Astrocyte of the spinal cord (primary cell): ENCODE results near the gene VPS35L.

Experiments
- DNase-seq: peaks from one replicate; pipeline ENCODE4 v3.0.0; 2011; ENCODE audit warnings: low read depth, low spot score
- H3K4me3 ChIP-seq: 2 replicates; pipeline ENCODE4 v1.5.1; 2011; ENCODE audit warnings: low read depth, mild to moderate bottlenecking, low read length, moderate library complexity
- CTCF ChIP-seq: IDR thresholded peaks from 2 replicates; pipeline ENCODE4 v1.5.1; 2012; ENCODE audit warnings: low read depth, mild to moderate bottlenecking, low read length, inconsistent platforms
- in situ Hi-C: cut with HindIII; loops from 2 replicates; pipeline ENCODE4 v1.10.0; 2017; ENCODE audit warnings: low sequenced_read_pairs

The VPS35L gene

GRCh38 chr16:19681637-19682036 lies 126.1 kb downstream of the VPS35L start:
- in situ Hi-C loops = no loop called here
- DNase-seq = no peak
- TF ChIP-seq CTCF = no peak
- no peak overlapping the region for H3K4me3 ChIP-seq

- in situ Hi-C loops = no loop called here
- no peak for TF ChIP-seq CTCF
Observed at GRCh38 chr16:19683453-19684236, 128.1 kb downstream of the VPS35L start.

DNA sequence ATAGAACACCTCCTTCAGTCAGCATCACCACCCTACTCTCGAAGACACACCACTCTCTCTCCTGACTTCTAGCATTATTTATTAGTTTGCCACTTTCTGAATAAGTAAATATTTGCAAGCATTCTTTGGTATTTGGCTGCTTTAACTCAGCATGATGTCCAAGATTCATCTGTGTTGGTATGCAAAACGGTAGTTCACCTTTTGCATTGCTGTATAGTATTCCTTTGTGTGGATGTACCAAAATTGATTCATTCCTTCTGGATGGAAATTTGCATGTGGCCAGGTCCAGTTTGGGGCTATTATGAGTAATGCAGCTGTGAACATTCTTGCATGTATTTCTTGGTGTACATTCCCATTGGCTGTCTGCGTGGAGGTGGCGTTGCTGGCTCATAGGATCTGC lies 129.7 kb downstream of the VPS35L start:
- TF ChIP-seq CTCF = no peak
- in situ Hi-C loops = no loop called here
- H3K4me3 ChIP-seq = no peak overlapping the region
- no peak for DNase-seq

More at GRCh38 chr16:19683453-19684236, 128.1 kb downstream of the VPS35L start:
- no peak for DNase-seq
- no peak overlapping the region for H3K4me3 ChIP-seq

GRCh38 chr16:19687279-19687678 lies 131.8 kb downstream of the VPS35L start:
- no peak overlapping the region for H3K4me3 ChIP-seq
- in situ Hi-C loops = no loop called here
- no peak for TF ChIP-seq CTCF
- no peak for DNase-seq

- no peak for TF ChIP-seq CTCF
- in situ Hi-C loops = no loop called here
- no peak overlapping the region for H3K4me3 ChIP-seq
- no peak for DNase-seq
Observed at GRCh38 chr16:19688396-19689024, 133.0 kb downstream of the VPS35L start.

DNA sequence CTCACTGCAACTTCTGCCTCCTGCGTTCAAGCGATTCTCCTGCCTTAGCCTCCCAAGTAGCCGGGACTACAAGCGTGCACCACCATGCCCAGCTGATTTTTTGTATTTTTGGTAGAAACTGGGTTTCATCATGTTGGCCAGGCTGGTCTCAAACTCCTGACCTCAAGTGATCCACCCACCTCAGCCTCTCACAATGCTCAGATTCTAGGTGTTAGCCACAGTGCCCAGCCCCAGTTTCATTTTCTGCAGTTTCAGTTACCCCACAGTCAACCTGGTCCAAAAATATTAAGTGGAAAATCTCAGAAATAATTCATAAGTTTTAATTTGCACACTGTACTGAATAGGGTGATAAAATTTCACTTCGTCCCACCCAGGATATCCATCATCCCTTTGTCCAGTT lies 133.8 kb downstream of the VPS35L start:
- no peak overlapping the region for H3K4me3 ChIP-seq
- DNase-seq = no peak
- in situ Hi-C loops = no loop called here
- TF ChIP-seq CTCF = no peak
